ENCODE results near the gene CCND1. TPM values are rescaled to one million over a fixed set of nuclear protein-coding genes. Genes with fewer than 3 reads are reported as not detected.
"Not testable (repeated sequence)": the region's sequence is repeated elsewhere in the genome, so short reads cannot be mapped to it uniquely, and the experiment has no call there.

CCND1 gene
- polyA plus RNA-seq, 6 donors from 2014 or later = 1.6 to 7.7 (median 4.5) TPM; not detected in 1

GRCh38 chr11:69674886-69675714, 34.1 kb downstream of the CCND1 start, which contains the start of gene LTO1:
TSS of gene LTO1 (minus strand) at chr11:69675353. CDS start at chr11:69675239, 114 bp downstream.
- peaks cover 0 to 3% (median 0%) of the 10 kb centered on the region in 3 donors for H3K27me3 Mint-ChIP-seq
- peak within 1 kb of the TSS; percentile 85 to 98 (median 95) for H3K27ac Mint-ChIP-seq
- no peaks in the 10 kb centered on the region for H3K36me3 Mint-ChIP-seq
- H3K4me3 Mint-ChIP-seq = peak within 1 kb of the TSS; percentile 94 to 99 (median 96)
- DNase-seq (peak; percentile 94), ATAC-seq (ENCODE audit: low read depth in 2 of 2) (peak; percentile 93 to 94)
- H3K4me1 Mint-ChIP-seq = peaks cover 20 to 46% (median 37%) of the 10 kb centered on the region in 3 donors
- no peaks in the 10 kb centered on the region for H3K9me3 Mint-ChIP-seq

- no peak overlapping the region for H3K27ac Mint-ChIP-seq
- ATAC-seq (ENCODE audit: low read depth in 2 of 2) (no peak), DNase-seq (no peak)
- peaks cover 7 to 8% (median 7%) of the 10 kb centered on the region in 3 donors for H3K27me3 Mint-ChIP-seq
- peaks cover 9 to 27% (median 27%) of the 10 kb centered on the region in 3 donors for H3K4me1 Mint-ChIP-seq
- H3K4me3 Mint-ChIP-seq = no peak overlapping the region
- H3K9me3 Mint-ChIP-seq = peaks cover 0 to under 1% (median 0%) of the 10 kb centered on the region in 7 donors
- no peaks in the 10 kb centered on the region for H3K36me3 Mint-ChIP-seq
Measured at GRCh38 chr11:69677749-69678148, 36.8 kb downstream of the CCND1 start.

- Mint-ChIP-seq H3K9me3 (peaks cover 0 to 3% (median 0%) of the 10 kb centered on the region in 7 donors), H3K27me3 (peaks cover 3 to 18% (median 18%) of the 10 kb centered on the region in 3 donors), H3K36me3 (no peaks in the 10 kb centered on the region), H3K27ac (no peak overlapping the region), H3K4me3 (no peak overlapping the region), H3K4me1 (peaks cover 3 to 4% (median 4%) of the 10 kb centered on the region in 3 donors)
- ATAC-seq (ENCODE audit: low read depth in 2 of 2) = no peak
- DNase-seq = no peak
Measured at GRCh38 chr11:69680688-69681087, 39.7 kb downstream of the CCND1 start.

- H3K4me3 Mint-ChIP-seq = no peak overlapping the region
- no peak overlapping the region for H3K27ac Mint-ChIP-seq
- H3K27me3 Mint-ChIP-seq = peaks cover 3 to 29% (median 26%) of the 10 kb centered on the region in 3 donors
- peaks cover 0 to 3% (median 0%) of the 10 kb centered on the region in 7 donors for H3K9me3 Mint-ChIP-seq
- peaks cover 4 to 11% (median 8%) of the 10 kb centered on the region in 3 donors for H3K4me1 Mint-ChIP-seq
- DNase-seq (no peak), ATAC-seq (ENCODE audit: low read depth in 2 of 2) (no peak)
- H3K36me3 Mint-ChIP-seq = no peaks in the 10 kb centered on the region
Measured at GRCh38 chr11:69682221-69682620, 41.3 kb downstream of the CCND1 start.

- H3K27me3 Mint-ChIP-seq = peaks cover 8 to 29% (median 27%) of the 10 kb centered on the region in 3 donors
- peaks cover 4 to 11% (median 8%) of the 10 kb centered on the region in 3 donors for H3K4me1 Mint-ChIP-seq
- no peak for DNase-seq
- H3K27ac Mint-ChIP-seq = no peak overlapping the region
- no peak for ATAC-seq (ENCODE audit: low read depth in 2 of 2)
- peaks cover 0 to 3% (median 0%) of the 10 kb centered on the region in 7 donors for H3K9me3 Mint-ChIP-seq
- no peaks in the 10 kb centered on the region for H3K36me3 Mint-ChIP-seq
- no peak overlapping the region for H3K4me3 Mint-ChIP-seq
Measured at GRCh38 chr11:69682681-69683326, 41.8 kb downstream of the CCND1 start.

- Mint-ChIP-seq H3K4me3 (no peak overlapping the region), H3K9me3 (peaks cover 0 to 3% (median 0%) of the 10 kb centered on the region in 7 donors), H3K27me3 (peaks cover 9 to 39% (median 37%) of the 10 kb centered on the region in 3 donors), H3K4me1 (peaks cover 4 to 11% (median 8%) of the 10 kb centered on the region in 3 donors), H3K36me3 (no peaks in the 10 kb centered on the region), H3K27ac (no peak overlapping the region)
- DNase-seq (no peak), ATAC-seq (ENCODE audit: low read depth in 2 of 2) (no peak)
Measured at GRCh38 chr11:69683764-69684333, 42.9 kb downstream of the CCND1 start.

- H3K27ac Mint-ChIP-seq = no peak overlapping the region
- H3K9me3 Mint-ChIP-seq = peaks cover 0 to 3% (median 0%) of the 10 kb centered on the region in 7 donors
- peaks cover 14 to 44% (median 42%) of the 10 kb centered on the region in 3 donors for H3K27me3 Mint-ChIP-seq
- no peak for DNase-seq
- H3K36me3 Mint-ChIP-seq = no peaks in the 10 kb centered on the region
- ATAC-seq (ENCODE audit: low read depth in 2 of 2) = no peak
- no peak overlapping the region for H3K4me3 Mint-ChIP-seq
- peaks cover 4 to 11% (median 8%) of the 10 kb centered on the region in 3 donors for H3K4me1 Mint-ChIP-seq
Measured at GRCh38 chr11:69684651-69685050, 43.7 kb downstream of the CCND1 start.

- Mint-ChIP-seq H3K27ac (no peak overlapping the region), H3K36me3 (peaks cover 0 to under 1% of the 10 kb centered on the region in 2 donors), H3K4me1 (peaks cover 4 to 11% (median 8%) of the 10 kb centered on the region in 3 donors), H3K9me3 (peaks cover 0 to 3% (median 0%) of the 10 kb centered on the region in 7 donors), H3K4me3 (peak overlapping the region in 4 of 8 donors; percentile 47 to 71 (median 50)), H3K27me3 (peaks cover 18 to 51% (median 49%) of the 10 kb centered on the region in 3 donors)
- ATAC-seq (ENCODE audit: low read depth in 2 of 2) = no peak
- no peak for DNase-seq
Measured at GRCh38 chr11:69685348-69685747, 44.4 kb downstream of the CCND1 start.

GRCh38 chr11:69686452-69686851, 45.5 kb downstream of the CCND1 start:
- ATAC-seq (ENCODE audit: low read depth in 2 of 2) = no peak
- H3K4me1 Mint-ChIP-seq = peaks cover 4 to 11% (median 8%) of the 10 kb centered on the region in 3 donors
- no peak overlapping the region for H3K27ac Mint-ChIP-seq
- DNase-seq = no peak
- peaks cover 20 to 56% (median 52%) of the 10 kb centered on the region in 3 donors for H3K27me3 Mint-ChIP-seq
- H3K36me3 Mint-ChIP-seq = peaks cover under 1 to 7% of the 10 kb centered on the region in 2 donors
- peaks cover 0 to 5% (median 3%) of the 10 kb centered on the region in 7 donors for H3K9me3 Mint-ChIP-seq
- peak overlapping the region in 2 of 8 donors; percentile 25 to 50 for H3K4me3 Mint-ChIP-seq

GRCh38 chr11:69686856-69687255, 45.9 kb downstream of the CCND1 start:
- Mint-ChIP-seq H3K9me3 (peaks cover 0 to 8% (median 5%) of the 10 kb centered on the region in 7 donors), H3K36me3 (peaks cover 5 to 8% of the 10 kb centered on the region in 2 donors), H3K4me1 (peaks cover 4 to 11% (median 8%) of the 10 kb centered on the region in 3 donors), H3K27me3 (peaks cover 20 to 60% (median 56%) of the 10 kb centered on the region in 3 donors), H3K4me3 (peak overlapping the region in 2 of 8 donors; percentile 16 to 22), H3K27ac (no peak overlapping the region)
- DNase-seq (no peak), ATAC-seq (ENCODE audit: low read depth in 2 of 2) (no peak)

GRCh38 chr11:69687969-69688771, 47.2 kb downstream of the CCND1 start:
- H3K36me3 Mint-ChIP-seq = peaks cover 13 to 16% of the 10 kb centered on the region in 2 donors
- DNase-seq; H3K27ac Mint-ChIP-seq; H3K4me3 Mint-ChIP-seq; ATAC-seq (ENCODE audit: low read depth in 2 of 2): not testable (repeated sequence)
- H3K4me1 Mint-ChIP-seq = peaks cover 4 to 11% (median 8%) of the 10 kb centered on the region in 3 donors
- H3K9me3 Mint-ChIP-seq = peaks cover 4 to 18% (median 9%) of the 10 kb centered on the region in 7 donors
- peaks cover 27 to 72% (median 69%) of the 10 kb centered on the region in 3 donors for H3K27me3 Mint-ChIP-seq
